ENCODE measurements around the gene ALAD.
"Not testable (repeated sequence)": the region's sequence is repeated elsewhere in the genome, so short reads cannot be mapped to it uniquely, and the experiment has no call there.

ALAD gene

GRCh38 chr9:113399646-113400200, 1.4 kb downstream of the ALAD start:
- in situ Hi-C loops (cut with MboI; ENCODE audit: low sequenced_read_pairs), result no loop called here

GRCh38 chr9:113398796-113399195, 2.3 kb downstream of the ALAD start:
- in situ Hi-C loops (cut with MboI; ENCODE audit: low sequenced_read_pairs), result no loop called here

- in situ Hi-C loops (cut with MboI; ENCODE audit: low sequenced_read_pairs), result no loop called here
Observed at GRCh38 chr9:113397203-113397631, 3.9 kb downstream of the ALAD start.

- in situ Hi-C loops (cut with MboI; ENCODE audit: low sequenced_read_pairs), result no loop called here
Observed at GRCh38 chr9:113395000-113395861, 5.9 kb downstream of the ALAD start.

- in situ Hi-C loops (cut with MboI; ENCODE audit: low sequenced_read_pairs), result no loop called here
Observed at GRCh38 chr9:113393281-113393680, 7.8 kb downstream of the ALAD start.

GRCh38 chr9:113391917-113392316, 9.2 kb downstream of the ALAD start:
- in situ Hi-C loops (cut with MboI; ENCODE audit: low sequenced_read_pairs), result no loop called here

GRCh38 chr9:113390192-113390960, 10.7 kb downstream of the ALAD start:
- in situ Hi-C loops (cut with MboI; ENCODE audit: low sequenced_read_pairs), result no loop called here

GRCh38 chr9:113389451-113389850, 11.6 kb downstream of the ALAD start:
- in situ Hi-C loops (cut with MboI; ENCODE audit: low sequenced_read_pairs), result no loop called here

GRCh38 chr9:113388833-113389232, 12.3 kb downstream of the ALAD start:
- in situ Hi-C loops (cut with MboI; ENCODE audit: low sequenced_read_pairs), result no loop called here

GRCh38 chr9:113387560-113388230, 13.4 kb downstream of the ALAD start:
- in situ Hi-C loops (cut with MboI; ENCODE audit: low sequenced_read_pairs), result no loop called here

- in situ Hi-C loops (cut with MboI; ENCODE audit: low sequenced_read_pairs), result no loop called here
Observed at GRCh38 chr9:113386571-113387393, 14.3 kb downstream of the ALAD start.

- in situ Hi-C loops (cut with MboI; ENCODE audit: low sequenced_read_pairs), result no loop called here
Observed at GRCh38 chr9:113381909-113382411, 19.1 kb downstream of the ALAD start.

- in situ Hi-C loops (cut with MboI; ENCODE audit: low sequenced_read_pairs), result not testable (repeated sequence)
Observed at GRCh38 chr9:113381441-113381840, 19.6 kb downstream of the ALAD start.

GRCh38 chr9:113380869-113381378, 20.2 kb downstream of the ALAD start:
- in situ Hi-C loops (cut with MboI; ENCODE audit: low sequenced_read_pairs), result no loop called here

GRCh38 chr9:113379829-113380210, 21.3 kb downstream of the ALAD start:
- in situ Hi-C loops (cut with MboI; ENCODE audit: low sequenced_read_pairs), result not testable (repeated sequence)

GRCh38 chr9:113379094-113379828, 21.8 kb downstream of the ALAD start:
- in situ Hi-C loops (cut with MboI; ENCODE audit: low sequenced_read_pairs), result not testable (repeated sequence)

- in situ Hi-C loops (cut with MboI; ENCODE audit: low sequenced_read_pairs), result no loop called here
Observed at GRCh38 chr9:113376634-113377567, 24.2 kb downstream of the ALAD start, which contains the start of gene HDHD3. Gene HDHD3, minus strand, starts transcription at chr9:113376986. Its CDS starts 2,632 bp downstream, at chr9:113374354.
